Nephron (organoid): ENCODE data around the gene SLC22A14.

Source experiments
- H3K27ac Mint-ChIP-seq, 3 experiments: 2 replicates each; pipeline ENCODE4 v1.8.0; 2020; ENCODE audit warnings: mixed read lengths in 3 of 3, mild to moderate bottlenecking in 2 of 3, moderate library complexity in 1 of 3
- H3K27me3 Mint-ChIP-seq: 2 replicates; pipeline ENCODE4 v1.8.0; 2021; ENCODE audit warnings: low read depth, mild to moderate bottlenecking, moderate library complexity, mixed read lengths
- H3K36me3 Mint-ChIP-seq: 2 replicates; pipeline ENCODE4 v1.8.0; 2020; ENCODE audit warnings: low read depth, mixed read lengths
- H3K4me1 Mint-ChIP-seq: 2 replicates; pipeline ENCODE4 v1.8.0; 2020; ENCODE audit warnings: mixed read lengths
- H3K4me3 Mint-ChIP-seq, 3 experiments: 2 replicates each; pipeline ENCODE4 v1.8.0; 2020; ENCODE audit warnings: mild to moderate bottlenecking in 3 of 3, mixed read lengths in 3 of 3, moderate library complexity in 2 of 3
- H3K9me3 Mint-ChIP-seq: 2 replicates; pipeline ENCODE4 v1.8.0; 2020; ENCODE audit warnings: mixed read lengths
- TF ChIP-seq, protein P1 (sequence below), 3 experiments: fragments of 200-600 bp; sonication (generic); IDR thresholded peaks; one replicate each; pipeline ENCODE4 v1.5.0; 2021; ENCODE audit warnings: antibody characterized with exemption in 3 of 3; ENCODE audit not compliant: unreplicated experiment in 3 of 3

The SLC22A14 gene

DNA sequence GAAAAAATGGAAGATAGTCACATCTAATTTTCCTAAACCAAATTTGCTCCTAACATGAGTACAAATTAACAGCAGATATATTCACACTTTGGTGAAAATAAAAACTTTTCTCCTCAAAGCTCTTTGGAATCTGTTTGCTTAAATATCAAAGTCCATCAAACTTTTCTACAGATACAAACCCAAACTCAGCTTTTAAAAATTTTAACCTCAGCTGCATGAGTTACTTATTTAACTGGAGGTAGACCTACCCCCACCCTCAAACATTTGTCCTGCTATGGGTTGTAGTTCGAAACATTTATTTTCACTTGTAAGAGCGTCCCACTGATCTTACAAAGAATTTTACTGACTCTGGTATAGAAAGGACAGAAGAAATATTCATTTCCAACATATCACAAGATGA, 55.6 kb downstream of the SLC22A14 start:
- H3K4me1 Mint-ChIP-seq: no peaks in the 10 kb centered on the region
- no peaks in the 10 kb centered on the region for H3K9me3 Mint-ChIP-seq
- no peak overlapping the region for H3K4me3 Mint-ChIP-seq
- H3K27ac Mint-ChIP-seq: peak overlapping the region; percentile 39 to 89 (median 55)
- no peaks in the 10 kb centered on the region for H3K36me3 Mint-ChIP-seq
- TF ChIP-seq, protein P1, sequence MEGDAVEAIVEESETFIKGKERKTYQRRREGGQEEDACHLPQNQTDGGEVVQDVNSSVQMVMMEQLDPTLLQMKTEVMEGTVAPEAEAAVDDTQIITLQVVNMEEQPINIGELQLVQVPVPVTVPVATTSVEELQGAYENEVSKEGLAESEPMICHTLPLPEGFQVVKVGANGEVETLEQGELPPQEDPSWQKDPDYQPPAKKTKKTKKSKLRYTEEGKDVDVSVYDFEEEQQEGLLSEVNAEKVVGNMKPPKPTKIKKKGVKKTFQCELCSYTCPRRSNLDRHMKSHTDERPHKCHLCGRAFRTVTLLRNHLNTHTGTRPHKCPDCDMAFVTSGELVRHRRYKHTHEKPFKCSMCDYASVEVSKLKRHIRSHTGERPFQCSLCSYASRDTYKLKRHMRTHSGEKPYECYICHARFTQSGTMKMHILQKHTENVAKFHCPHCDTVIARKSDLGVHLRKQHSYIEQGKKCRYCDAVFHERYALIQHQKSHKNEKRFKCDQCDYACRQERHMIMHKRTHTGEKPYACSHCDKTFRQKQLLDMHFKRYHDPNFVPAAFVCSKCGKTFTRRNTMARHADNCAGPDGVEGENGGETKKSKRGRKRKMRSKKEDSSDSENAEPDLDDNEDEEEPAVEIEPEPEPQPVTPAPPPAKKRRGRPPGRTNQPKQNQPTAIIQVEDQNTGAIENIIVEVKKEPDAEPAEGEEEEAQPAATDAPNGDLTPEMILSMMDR (IDR thresholded peaks at IDR 0.05; ENCODE audit: unreplicated experiment in 3 of 3): no peak
- H3K27me3 Mint-ChIP-seq: no peaks in the 10 kb centered on the region

DNA sequence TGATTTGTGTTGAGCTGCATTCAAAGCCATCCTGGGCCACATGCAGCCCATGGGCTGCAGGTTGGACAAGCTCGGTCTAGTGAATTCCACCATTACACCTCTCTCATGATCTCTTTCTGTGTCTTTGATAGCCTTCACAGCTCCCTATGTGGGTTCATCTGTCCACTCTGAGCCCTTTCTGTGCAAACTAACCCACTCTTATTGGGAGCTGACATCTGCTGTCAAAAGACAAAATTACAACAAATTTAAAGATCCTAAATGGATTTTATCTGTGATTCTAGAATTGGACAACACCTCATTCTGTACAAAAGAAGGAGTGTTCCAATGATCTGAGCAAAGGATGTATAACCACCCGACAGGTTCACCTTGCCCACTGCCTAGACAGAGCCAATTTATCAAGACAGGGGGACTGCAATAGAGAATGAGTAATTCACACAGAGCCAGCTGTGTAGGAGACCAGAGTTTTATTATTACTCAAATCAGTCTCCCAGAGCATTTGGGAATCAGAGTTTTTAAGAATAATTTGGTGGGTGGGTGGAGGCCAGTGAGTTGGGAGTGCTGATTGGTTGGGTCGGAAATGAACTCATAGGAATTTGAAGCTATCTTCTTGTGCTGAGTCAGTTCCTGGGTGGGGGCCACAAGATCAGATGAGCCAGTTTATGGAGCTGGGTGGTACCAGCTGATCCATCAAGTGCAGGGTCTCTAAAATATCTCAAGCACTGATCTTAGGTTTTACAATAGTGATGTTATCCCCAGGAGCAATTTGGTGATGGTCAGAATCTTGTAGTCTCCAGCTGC, 61.9 kb downstream of the SLC22A14 start:
- TF ChIP-seq, protein P1 (IDR thresholded peaks at IDR 0.05; ENCODE audit: unreplicated experiment in 3 of 3): no peak
- Mint-ChIP-seq H3K9me3 (peaks cover 4% of the 10 kb centered on the region), H3K36me3 (no peaks in the 10 kb centered on the region), H3K4me1 (no peaks in the 10 kb centered on the region), H3K27ac (no peak overlapping the region), H3K4me3 (peak overlapping the region in 2 of 3 experiments; percentile 54 to 59), H3K27me3 (peaks cover 17% of the 10 kb centered on the region)

DNA sequence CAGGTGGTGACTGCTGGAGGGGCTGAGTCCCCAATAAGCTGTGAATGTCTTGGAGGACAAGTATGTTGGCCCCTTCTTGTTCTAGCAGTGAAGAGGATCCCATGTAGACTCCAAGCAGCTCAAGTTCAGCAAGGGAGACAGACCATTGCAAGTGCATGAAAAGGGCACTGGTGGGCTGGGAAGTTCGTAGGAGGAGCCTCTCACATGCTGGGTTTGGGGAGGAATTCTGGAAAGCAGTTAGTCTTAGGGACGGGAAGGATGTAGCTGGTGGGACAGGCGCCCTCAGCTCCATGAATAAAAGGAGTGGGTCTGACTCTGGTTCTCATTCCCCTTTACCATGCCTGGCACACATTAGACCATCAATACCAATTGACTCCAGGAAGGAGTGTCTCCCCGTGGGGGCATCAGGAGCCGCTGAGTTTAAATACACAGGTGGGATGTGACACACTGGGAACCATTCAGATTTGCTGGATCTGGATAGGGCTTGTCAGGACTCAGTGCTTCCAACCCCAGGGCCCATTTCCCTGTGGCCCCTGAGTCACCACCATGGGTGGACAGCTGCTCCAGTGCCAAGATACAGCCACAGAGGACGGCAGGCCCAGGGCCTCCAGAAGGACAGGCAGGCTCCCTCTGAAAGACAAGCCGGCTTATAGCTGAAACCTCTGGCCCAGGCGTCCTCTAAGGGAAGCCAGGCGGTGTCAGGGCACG, 63.9 kb downstream of the SLC22A14 start:
- TF ChIP-seq, protein P1 (IDR thresholded peaks at IDR 0.05; ENCODE audit: unreplicated experiment in 3 of 3): no peak
- Mint-ChIP-seq H3K27me3 (peaks cover 17% of the 10 kb centered on the region), H3K4me3 (peak overlapping the region; percentile 84 to 90 (median 89)), H3K9me3 (peaks cover 4% of the 10 kb centered on the region), H3K4me1 (no peaks in the 10 kb centered on the region), H3K36me3 (no peaks in the 10 kb centered on the region), H3K27ac (peak overlapping the region in 1 of 3 experiments; percentile 63)

DNA sequence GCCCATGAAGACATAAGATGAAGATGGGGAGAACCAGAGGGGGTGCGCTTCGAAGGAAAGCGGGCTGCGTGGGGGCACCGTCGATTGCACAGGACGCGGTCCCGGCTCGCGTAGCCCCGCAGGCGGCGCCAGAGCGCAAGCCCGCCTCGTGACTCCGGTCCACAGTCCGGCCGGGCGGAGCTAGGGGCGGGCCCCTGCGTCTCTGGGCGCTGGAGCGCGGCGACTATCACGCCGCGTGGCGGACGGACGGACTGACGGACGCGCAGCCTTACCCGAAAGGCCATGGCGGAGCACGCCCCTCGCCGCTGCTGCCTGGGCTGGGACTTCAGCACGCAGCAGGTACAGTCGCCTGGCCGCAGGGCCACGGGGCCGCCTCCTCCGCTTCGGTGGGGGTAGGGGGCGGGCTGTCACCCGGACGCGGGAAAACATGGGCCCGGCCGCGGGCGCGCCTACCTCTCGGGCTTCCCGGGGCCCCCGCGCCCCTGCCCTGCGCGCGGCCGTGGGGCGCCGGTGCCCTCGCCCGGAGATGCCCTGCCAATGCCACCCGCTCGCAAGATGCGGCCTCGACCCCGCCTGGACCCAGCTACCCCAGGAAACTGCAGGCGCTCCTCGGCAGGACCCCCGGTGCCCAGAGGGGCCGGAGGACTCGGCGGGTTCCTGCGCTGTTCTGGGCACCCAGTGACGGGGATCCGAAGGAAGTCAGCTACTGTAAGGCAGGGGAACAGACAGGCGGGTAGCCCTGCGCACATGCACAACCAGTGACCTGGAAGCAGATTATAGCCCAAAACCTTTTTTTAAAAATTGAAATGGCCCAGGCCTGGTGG, 64.7 kb downstream of the SLC22A14 start, which contains the start of gene XYLB:
Gene XYLB (plus strand): TSS at position 199 of the 824 bp plus-strand sequence. CDS start 84 bp downstream, at position 283.
- Mint-ChIP-seq H3K4me1 (no peaks in the 10 kb centered on the region), H3K27ac (peak within 1 kb of the TSS in 1 of 3 experiments; percentile 63), H3K27me3 (peaks cover 17% of the 10 kb centered on the region), H3K4me3 (peak within 1 kb of the TSS; percentile 84 to 90 (median 89)), H3K9me3 (peaks cover 4% of the 10 kb centered on the region), H3K36me3 (peaks cover 7% of the 10 kb centered on the region)
- TF ChIP-seq, protein P1 (IDR thresholded peaks at IDR 0.05; ENCODE audit: unreplicated experiment in 3 of 3): peak; percentile 81 to 86 (median 84)

DNA sequence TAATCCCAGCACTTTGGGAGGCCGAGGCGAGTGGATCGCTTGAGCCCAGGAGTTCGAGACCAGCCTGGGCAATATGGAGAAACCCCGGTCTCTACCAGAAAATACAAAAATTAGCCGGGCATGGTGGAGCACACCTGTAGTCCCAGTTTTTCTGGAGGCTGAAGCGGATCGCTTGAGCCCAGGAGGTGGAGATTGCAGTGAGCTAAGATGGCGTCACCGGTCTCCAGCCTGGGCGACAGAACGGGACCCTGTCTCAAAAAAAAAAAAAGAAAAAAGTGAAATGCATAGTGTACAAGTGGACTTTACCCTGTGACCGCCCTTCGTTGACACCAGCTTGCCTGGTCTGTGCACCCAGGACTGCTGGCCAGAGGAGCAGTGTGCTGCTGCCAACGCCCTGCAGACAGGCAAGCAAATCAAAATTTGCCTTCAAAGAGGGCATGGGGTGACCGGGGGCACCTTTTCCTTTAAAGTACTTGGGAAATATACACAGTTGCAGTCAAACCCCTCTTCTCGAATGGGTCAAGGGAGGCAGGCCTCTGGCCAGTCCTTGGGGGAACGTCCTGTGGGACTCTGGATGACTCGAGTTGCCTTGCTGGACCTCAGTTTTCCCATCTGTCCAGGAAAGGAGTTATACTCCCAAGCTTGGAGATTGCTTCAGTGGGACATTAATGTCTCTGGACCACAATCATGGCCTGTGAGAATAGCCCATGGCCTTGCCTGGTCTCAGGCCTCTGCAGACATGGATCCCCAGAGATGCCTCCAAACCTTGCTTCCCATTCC, 65.5 kb downstream of the SLC22A14 start:
- Mint-ChIP-seq H3K4me3 (peak overlapping the region in 1 of 3 experiments; percentile 84), H3K27me3 (peaks cover 17% of the 10 kb centered on the region), H3K9me3 (peaks cover 4% of the 10 kb centered on the region), H3K4me1 (no peaks in the 10 kb centered on the region), H3K36me3 (peaks cover 16% of the 10 kb centered on the region), H3K27ac (no peak overlapping the region)
- TF ChIP-seq, protein P1 (IDR thresholded peaks at IDR 0.05; ENCODE audit: unreplicated experiment in 3 of 3): no peak
